Panc1 (cell line): ENCODE results near the gene BCR. TPM values are rescaled to one million over a fixed set of nuclear protein-coding genes. Genes with fewer than 3 reads are reported as not detected.

Experiments
- ATAC-seq: fragments of 200-7000 bp; cut with Tn5 transposase; 2 replicates; pipeline ENCODE4 v1.9.1; 2020; ENCODE audit warnings: mild to moderate bottlenecking, moderate library complexity
- BruUV-seq: library from RNA; stranded (reverse); fragments of 400-500 nt; replicated peaks from 2 replicates; lab custom pipeline; 2021; lab: Mats Ljungman, UMichigan
- CTCF ChIA-PET: fragments of 300-600 bp; sonication (Branson Sonifier 250); formaldehyde crosslinking; loops from one replicate; lab custom pipeline; 2022; ENCODE audit warnings: antibody characterized with exemption; lab: Charles Lee
- POLR2A ChIA-PET: fragments of 300-600 bp; sonication (Branson Sonifier 250); formaldehyde crosslinking; loops from one replicate; lab custom pipeline; 2022; ENCODE audit warnings: antibody characterized with exemption; lab: Charles Lee
- DNase-seq: peaks from one replicate; pipeline ENCODE4 v3.0.0-alpha.2; 2010; ENCODE audit warnings: low read depth, low spot score
- H3K27ac ChIP-seq: 2 replicates; pipeline ENCODE4 v1.5.1; 2011; ENCODE audit warnings: mild to moderate bottlenecking, low read length, inconsistent platforms
- H3K27me3 ChIP-seq: fragments of 200-500 bp; sonication (Bioruptor generic); 2 replicates; pipeline ENCODE4 v1.6.0; 2014; ENCODE audit warnings: low read length, inconsistent platforms; ENCODE audit not compliant: control insufficient read depth, insufficient read depth
- H3K36me3 ChIP-seq: fragments of 200-500 bp; sonication (Bioruptor generic); 2 replicates; pipeline ENCODE4 v1.5.1; 2014; ENCODE audit warnings: inconsistent platforms, mild to moderate bottlenecking, low read length, moderate library complexity; ENCODE audit not compliant: control insufficient read depth, insufficient read depth
- H3K4me1 ChIP-seq: 2 replicates; pipeline ENCODE4 v1.5.1; 2011; ENCODE audit warnings: inconsistent platforms, mild to moderate bottlenecking, low read length, moderate library complexity; ENCODE audit not compliant: control insufficient read depth, insufficient read depth
- H3K4me3 ChIP-seq, 2 experiments: 2 replicates each; pipeline ENCODE4 v1.5.1; 2011 to 2012; ENCODE audit warnings: low read depth in 2 of 2, low read length in 2 of 2, mild to moderate bottlenecking in 2 of 2, inconsistent platforms in 1 of 2, moderate library complexity in 1 of 2
- H3K9me3 ChIP-seq: fragments of 200-500 bp; sonication (Bioruptor generic); 2 replicates; pipeline ENCODE4 v1.5.1; 2014; ENCODE audit warnings: low read depth, mild to moderate bottlenecking, inconsistent platforms, low read length, moderate library complexity; ENCODE audit not compliant: control insufficient read depth, insufficient read depth
- CTCF ChIP-seq: fragments of 450-650 bp; IDR thresholded peaks from 2 replicates; pipeline ENCODE4 v1.5.1; 2017; ENCODE audit warnings: mild to moderate bottlenecking
- POLR2AphosphoS5 ChIP-seq: IDR thresholded peaks from 2 replicates; pipeline ENCODE4 v1.6.1; 2012; ENCODE audit warnings: mild to moderate bottlenecking, low read depth, low read length, moderate library complexity
- REST ChIP-seq, 2 experiments: IDR thresholded peaks; 2 replicates each; pipeline ENCODE4 v1.6.1; 2011 to 2012; ENCODE audit warnings: low read depth in 2 of 2, control low read depth in 1 of 2, low read length in 1 of 2, mild to moderate bottlenecking in 1 of 2, moderate library complexity in 1 of 2; ENCODE audit not compliant: insufficient read depth in 1 of 2
- SIN3A ChIP-seq: IDR thresholded peaks from 2 replicates; pipeline ENCODE4 v1.6.1; 2012; ENCODE audit warnings: low read depth, mild to moderate bottlenecking, low read length, moderate library complexity, borderline replicate concordance; ENCODE audit not compliant: insufficient read depth
- TCF7L2 ChIP-seq: IDR thresholded peaks from 2 replicates; pipeline ENCODE4 v1.6.1; 2011; ENCODE audit warnings: mild to moderate bottlenecking, low read depth, low read length, inconsistent platforms
- in situ Hi-C: cut with HindIII; loops from 2 replicates; pipeline ENCODE4 v1.10.0; 2016; ENCODE audit warnings: low sequenced_read_pairs, low pct_unique_long_range_greater_than_20kb
- intact Hi-C: fragments of 100-400 bp; cut with micrococcal nuclease; formaldehyde crosslinking; loops from one replicate; pipeline ENCODE4 v1.10.0; 2022; ENCODE audit not compliant: unreplicated experiment
- total RNA-seq: library from RNA; stranded (reverse); gene quantifications from one replicate; pipeline ENCODE4 v1.2.1, GENCODE V29; 2021; ENCODE audit not compliant: unreplicated experiment

BCR gene
- total RNA-seq, 1 experiment from 2014 or later: 32.1 TPM

- Histone ChIP-seq H3K4me3 (no peak overlapping the region), H3K36me3 (no peaks in the 10 kb centered on the region), H3K9me3 (no peaks in the 10 kb centered on the region), H3K27me3 (no peaks in the 10 kb centered on the region), H3K27ac (no peak overlapping the region), H3K4me1 (no peaks in the 10 kb centered on the region)
- TF ChIP-seq TCF7L2: no peak
- no peak for TF ChIP-seq SIN3A
- TF ChIP-seq CTCF: no peak
- no peak for TF ChIP-seq POLR2AphosphoS5
- TF ChIP-seq REST (IDR thresholded peaks at IDR 0.05; ENCODE audit: insufficient read depth in 1 of 2, low read depth in 2 of 2, low read length in 1 of 2): no peak
- BruUV-seq: no TSS peak
- ATAC-seq: no peak
- ChIA-PET CTCF (interaction anchor here (0.5 kb wide), 1 partner anchor 352 kb away, joined by 6 read pairs; no protein-coding TSS in a partner anchor), POLR2A (no interaction called here)
- DNase-seq: no peak
- intact Hi-C loops: no loop called here
- in situ Hi-C loops: no loop called here
Observed at GRCh38 chr22:23131931-23132330, 48.4 kb upstream of the BCR start.

GRCh38 chr22:23132376-23133091 lies 47.8 kb upstream of the BCR start:
- no peaks in the 10 kb centered on the region for H3K4me1 ChIP-seq
- ChIA-PET POLR2A (no interaction called here), CTCF (interaction anchor here (0.5 kb wide), 1 partner anchor 351 kb away, joined by 6 read pairs; no protein-coding TSS in a partner anchor)
- no peaks in the 10 kb centered on the region for H3K27me3 ChIP-seq
- no peaks in the 10 kb centered on the region for H3K36me3 ChIP-seq
- no peaks in the 10 kb centered on the region for H3K9me3 ChIP-seq
- no TSS peak for BruUV-seq
- ATAC-seq (no peak), DNase-seq (no peak)
- TF ChIP-seq SIN3A (no peak), CTCF (no peak), POLR2AphosphoS5 (no peak), REST (IDR thresholded peaks at IDR 0.05; ENCODE audit: insufficient read depth in 1 of 2, low read depth in 2 of 2, low read length in 1 of 2) (no peak), TCF7L2 (no peak)
- intact Hi-C loops: no loop called here
- no peak overlapping the region for H3K27ac ChIP-seq
- in situ Hi-C loops: no loop called here
- no peak overlapping the region for H3K4me3 ChIP-seq
